Astrocyte of the spinal cord (primary cell): Measurements from ENCODE around the gene GREB1L.

Source experiments
- DNase-seq: peaks from one replicate; pipeline ENCODE4 v3.0.0; 2011; ENCODE audit warnings: low read depth, low spot score
- H3K4me3 ChIP-seq: 2 replicates; pipeline ENCODE4 v1.5.1; 2011; ENCODE audit warnings: low read depth, mild to moderate bottlenecking, low read length, moderate library complexity
- CTCF ChIP-seq: IDR thresholded peaks from 2 replicates; pipeline ENCODE4 v1.5.1; 2012; ENCODE audit warnings: low read depth, mild to moderate bottlenecking, low read length, inconsistent platforms
- in situ Hi-C: cut with HindIII; loops from 2 replicates; pipeline ENCODE4 v1.10.0; 2017; ENCODE audit warnings: low sequenced_read_pairs

The GREB1L gene

GRCh38 chr18:21463718-21464117 lies 221.7 kb downstream of the GREB1L start:
- TF ChIP-seq CTCF: no peak
- in situ Hi-C loops: no loop called here
- no peak for DNase-seq
- no peak overlapping the region for H3K4me3 ChIP-seq

GRCh38 chr18:21468514-21469164 lies 226.6 kb downstream of the GREB1L start:
- H3K4me3 ChIP-seq: no peak overlapping the region
- in situ Hi-C loops: no loop called here
- no peak for TF ChIP-seq CTCF
- no peak for DNase-seq

- DNase-seq: no peak
- in situ Hi-C loops: no loop called here
- no peak overlapping the region for H3K4me3 ChIP-seq
- TF ChIP-seq CTCF: no peak
Observed at GRCh38 chr18:21472741-21473140, 230.7 kb downstream of the GREB1L start.

- no peak for TF ChIP-seq CTCF
- no peak for DNase-seq
- no peak overlapping the region for H3K4me3 ChIP-seq
- in situ Hi-C loops: no loop called here
Observed at GRCh38 chr18:21474621-21475020, 232.6 kb downstream of the GREB1L start.

GRCh38 chr18:21479721-21480120 lies 237.7 kb downstream of the GREB1L start:
- DNase-seq: no peak
- in situ Hi-C loops: no loop called here
- TF ChIP-seq CTCF: no peak
- no peak overlapping the region for H3K4me3 ChIP-seq

- TF ChIP-seq CTCF: no peak
- no peak for DNase-seq
- in situ Hi-C loops: no loop called here
- no peak overlapping the region for H3K4me3 ChIP-seq
Observed at GRCh38 chr18:21481739-21482138, 239.7 kb downstream of the GREB1L start.

- no peak for DNase-seq
- in situ Hi-C loops: no loop called here
- no peak overlapping the region for H3K4me3 ChIP-seq
- TF ChIP-seq CTCF: no peak
Observed at GRCh38 chr18:21483051-21483450, 241.0 kb downstream of the GREB1L start.
